ENCODE data around the gene TMCO4. TPM values are rescaled to one million over a fixed set of nuclear protein-coding genes. Genes with fewer than 3 reads are reported as not detected.
A peak's percentile ranks its signal among the peaks of the same experiment; 100 is the strongest.

Gene TMCO4
- total RNA-seq, 1 donor: 27.5 TPM

GRCh38 chr1:19812875-19813642 is 13.3 kb upstream of the TMCO4 start:
- no peak overlapping the region for H3K4me2 ChIP-seq (ENCODE audit: insufficient read depth, low read length)
- no peak overlapping the region for H3K4me3 ChIP-seq (ENCODE audit: insufficient read depth, low read length)
- no peaks in the 10 kb centered on the region for H3K4me1 ChIP-seq (ENCODE audit: insufficient read depth, low read length)
- peaks cover 7% of the 10 kb centered on the region for H3K27me3 ChIP-seq (ENCODE audit: insufficient read depth, low read length)
- TF ChIP-seq CTCF (IDR thresholded peaks at IDR 0.05; ENCODE audit: extremely low read depth, low read depth, low read length): no peak
- no peaks in the 10 kb centered on the region for H4K20me1 ChIP-seq (ENCODE audit: insufficient read depth, low read length)
- H3K27ac ChIP-seq (ENCODE audit: low read depth, low read length): no peak overlapping the region
- H3K79me2 ChIP-seq (ENCODE audit: insufficient read depth, low read length): no peaks in the 10 kb centered on the region
- H2AFZ ChIP-seq (ENCODE audit: low read length): no peak overlapping the region
- H3K36me3 ChIP-seq (ENCODE audit: insufficient read depth, low read length): no peaks in the 10 kb centered on the region
- no peak for DNase-seq (ENCODE audit: insufficient read length, low spot score, missing footprints)
- H3K9me3 ChIP-seq (ENCODE audit: low read depth, low read length): no peaks in the 10 kb centered on the region

GRCh38 chr1:19811206-19811851 is 11.6 kb upstream of the TMCO4 start:
- H3K79me2 ChIP-seq (ENCODE audit: insufficient read depth, low read length): no peaks in the 10 kb centered on the region
- H3K4me2 ChIP-seq (ENCODE audit: insufficient read depth, low read length): no peak overlapping the region
- no peak overlapping the region for H2AFZ ChIP-seq (ENCODE audit: low read length)
- no peaks in the 10 kb centered on the region for H3K9me3 ChIP-seq (ENCODE audit: low read depth, low read length)
- no peaks in the 10 kb centered on the region for H4K20me1 ChIP-seq (ENCODE audit: insufficient read depth, low read length)
- H3K36me3 ChIP-seq (ENCODE audit: insufficient read depth, low read length): no peaks in the 10 kb centered on the region
- H3K27ac ChIP-seq (ENCODE audit: low read depth, low read length): no peak overlapping the region
- H3K4me3 ChIP-seq (ENCODE audit: insufficient read depth, low read length): no peak overlapping the region
- no peaks in the 10 kb centered on the region for H3K4me1 ChIP-seq (ENCODE audit: insufficient read depth, low read length)
- DNase-seq (ENCODE audit: insufficient read length, low spot score, missing footprints): peak; percentile 90
- TF ChIP-seq CTCF (IDR thresholded peaks at IDR 0.05; ENCODE audit: extremely low read depth, low read depth, low read length): peak; percentile 69
- no peaks in the 10 kb centered on the region for H3K27me3 ChIP-seq (ENCODE audit: insufficient read depth, low read length)

- H2AFZ ChIP-seq (ENCODE audit: low read length): no peak overlapping the region
- H3K4me2 ChIP-seq (ENCODE audit: insufficient read depth, low read length): no peak overlapping the region
- H3K27me3 ChIP-seq (ENCODE audit: insufficient read depth, low read length): no peaks in the 10 kb centered on the region
- H3K79me2 ChIP-seq (ENCODE audit: insufficient read depth, low read length): no peaks in the 10 kb centered on the region
- no peak for DNase-seq (ENCODE audit: insufficient read length, low spot score, missing footprints)
- no peak overlapping the region for H3K27ac ChIP-seq (ENCODE audit: low read depth, low read length)
- H3K4me3 ChIP-seq (ENCODE audit: insufficient read depth, low read length): no peak overlapping the region
- no peaks in the 10 kb centered on the region for H3K9me3 ChIP-seq (ENCODE audit: low read depth, low read length)
- no peaks in the 10 kb centered on the region for H4K20me1 ChIP-seq (ENCODE audit: insufficient read depth, low read length)
- no peaks in the 10 kb centered on the region for H3K36me3 ChIP-seq (ENCODE audit: insufficient read depth, low read length)
- no peaks in the 10 kb centered on the region for H3K4me1 ChIP-seq (ENCODE audit: insufficient read depth, low read length)
- no peak for TF ChIP-seq CTCF (IDR thresholded peaks at IDR 0.05; ENCODE audit: extremely low read depth, low read depth, low read length)
These were observed 9.5 kb upstream of the TMCO4 start for GRCh38 chr1:19809044-19809750.

- no peaks in the 10 kb centered on the region for H4K20me1 ChIP-seq (ENCODE audit: insufficient read depth, low read length)
- H2AFZ ChIP-seq (ENCODE audit: low read length): no peak overlapping the region
- no peak overlapping the region for H3K4me2 ChIP-seq (ENCODE audit: insufficient read depth, low read length)
- H3K9me3 ChIP-seq (ENCODE audit: low read depth, low read length): no peaks in the 10 kb centered on the region
- no peak for TF ChIP-seq CTCF (IDR thresholded peaks at IDR 0.05; ENCODE audit: extremely low read depth, low read depth, low read length)
- H3K36me3 ChIP-seq (ENCODE audit: insufficient read depth, low read length): no peaks in the 10 kb centered on the region
- no peaks in the 10 kb centered on the region for H3K4me1 ChIP-seq (ENCODE audit: insufficient read depth, low read length)
- DNase-seq (ENCODE audit: insufficient read length, low spot score, missing footprints): no peak
- no peak overlapping the region for H3K4me3 ChIP-seq (ENCODE audit: insufficient read depth, low read length)
- H3K27me3 ChIP-seq (ENCODE audit: insufficient read depth, low read length): no peaks in the 10 kb centered on the region
- no peaks in the 10 kb centered on the region for H3K79me2 ChIP-seq (ENCODE audit: insufficient read depth, low read length)
- no peak overlapping the region for H3K27ac ChIP-seq (ENCODE audit: low read depth, low read length)
These were observed 8.6 kb upstream of the TMCO4 start for GRCh38 chr1:19808351-19808750.

Data from osteoblast (primary cell).